B cell (primary cell): ENCODE data around the gene PPP1R15A.

Source experiments
- EZH2 ChIP-seq: IDR thresholded peaks from 2 replicates; pipeline ENCODE4 v1.6.1; 2012; ENCODE audit warnings: borderline replicate concordance, low read depth, mild to moderate bottlenecking, moderate library complexity, low read length; ENCODE audit not compliant: insufficient read depth, poor library complexity, severe bottlenecking
- TF ChIP-seq, protein P1 (sequence below): fragments of 200-600 bp; IDR thresholded peaks from one replicate; pipeline ENCODE4 v1.8.0; 2022; ENCODE audit warnings: antibody characterized with exemption, mild to moderate bottlenecking

DNA sequence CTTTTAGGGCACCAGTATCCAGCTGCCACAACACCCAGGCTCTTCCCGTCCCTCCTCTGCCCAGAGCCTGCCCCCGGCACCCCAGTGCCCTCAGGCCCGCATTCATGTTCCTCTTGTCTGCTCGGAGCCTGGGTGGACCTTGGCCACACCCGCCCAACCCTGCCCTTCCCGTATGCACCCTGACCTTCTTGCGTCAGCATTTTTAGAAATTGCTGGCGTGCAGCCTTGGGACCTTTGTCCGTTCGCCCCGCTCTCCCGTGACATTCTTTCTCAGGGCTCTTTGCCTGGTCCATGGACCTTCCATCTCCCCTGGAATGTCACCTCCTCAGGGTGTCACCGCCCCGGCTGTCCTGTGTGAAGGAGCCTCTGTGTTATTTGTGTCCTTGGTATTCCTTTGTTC lies 35.5 kb downstream of the PPP1R15A start:
- TF ChIP-seq, protein P1, sequence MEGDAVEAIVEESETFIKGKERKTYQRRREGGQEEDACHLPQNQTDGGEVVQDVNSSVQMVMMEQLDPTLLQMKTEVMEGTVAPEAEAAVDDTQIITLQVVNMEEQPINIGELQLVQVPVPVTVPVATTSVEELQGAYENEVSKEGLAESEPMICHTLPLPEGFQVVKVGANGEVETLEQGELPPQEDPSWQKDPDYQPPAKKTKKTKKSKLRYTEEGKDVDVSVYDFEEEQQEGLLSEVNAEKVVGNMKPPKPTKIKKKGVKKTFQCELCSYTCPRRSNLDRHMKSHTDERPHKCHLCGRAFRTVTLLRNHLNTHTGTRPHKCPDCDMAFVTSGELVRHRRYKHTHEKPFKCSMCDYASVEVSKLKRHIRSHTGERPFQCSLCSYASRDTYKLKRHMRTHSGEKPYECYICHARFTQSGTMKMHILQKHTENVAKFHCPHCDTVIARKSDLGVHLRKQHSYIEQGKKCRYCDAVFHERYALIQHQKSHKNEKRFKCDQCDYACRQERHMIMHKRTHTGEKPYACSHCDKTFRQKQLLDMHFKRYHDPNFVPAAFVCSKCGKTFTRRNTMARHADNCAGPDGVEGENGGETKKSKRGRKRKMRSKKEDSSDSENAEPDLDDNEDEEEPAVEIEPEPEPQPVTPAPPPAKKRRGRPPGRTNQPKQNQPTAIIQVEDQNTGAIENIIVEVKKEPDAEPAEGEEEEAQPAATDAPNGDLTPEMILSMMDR = no peak
- TF ChIP-seq EZH2 = no peak
